Choroid plexus epithelial cell (primary cell): ENCODE results near the gene P2RX6.

Source experiments
- DNase-seq: peaks from one replicate; pipeline ENCODE4 v3.0.0-alpha.2; 2010; ENCODE audit warnings: low read depth
- H3K4me3 ChIP-seq: 2 replicates; pipeline ENCODE4 v1.5.1; 2011; ENCODE audit warnings: low read depth, mild to moderate bottlenecking, control low read depth, low read length, moderate library complexity
- CTCF ChIP-seq: conservative IDR thresholded peaks from 2 replicates; pipeline ENCODE4 v1.5.1; 2011; ENCODE audit warnings: low read depth, mild to moderate bottlenecking, control low read depth, inconsistent platforms, low read length, moderate library complexity

P2RX6 gene

GRCh38 chr22:21051145-21051830 lies 36.3 kb downstream of the P2RX6 start:
- H3K4me3 ChIP-seq = no peak overlapping the region
- no peak for TF ChIP-seq CTCF
- DNase-seq = no peak

- no peak overlapping the region for H3K4me3 ChIP-seq
- no peak for TF ChIP-seq CTCF
- no peak for DNase-seq
Observed at GRCh38 chr22:21051831-21052400, 37.0 kb downstream of the P2RX6 start.

- no peak overlapping the region for H3K4me3 ChIP-seq
- no peak for TF ChIP-seq CTCF
- no peak for DNase-seq
Observed at GRCh38 chr22:21052715-21053459, 37.9 kb downstream of the P2RX6 start.

- DNase-seq = no peak
- H3K4me3 ChIP-seq = no peak overlapping the region
- TF ChIP-seq CTCF = no peak
Observed at GRCh38 chr22:21054046-21054713, 39.2 kb downstream of the P2RX6 start.

GRCh38 chr22:21054714-21055563 lies 40.0 kb downstream of the P2RX6 start:
- TF ChIP-seq CTCF = no peak
- no peak overlapping the region for H3K4me3 ChIP-seq
- no peak for DNase-seq

- DNase-seq = no peak
- H3K4me3 ChIP-seq = no peak overlapping the region
- no peak for TF ChIP-seq CTCF
Observed at GRCh38 chr22:21055564-21055834, 40.5 kb downstream of the P2RX6 start.
